ENCODE data around the gene GRIP1.
"Not testable (repeated sequence)": the region's sequence is repeated elsewhere in the genome, so short reads cannot be mapped to it uniquely, and the experiment has no call there.

The GRIP1 gene

GRCh38 chr12:66309606-66310005 is 369.3 kb downstream of the GRIP1 start:
- DNase-seq = no peak

- DNase-seq = no peak
Measured at GRCh38 chr12:66304296-66304900, 374.5 kb downstream of the GRIP1 start.

GRCh38 chr12:66303316-66303804 is 375.5 kb downstream of the GRIP1 start:
- DNase-seq = not testable (repeated sequence)

GRCh38 chr12:66302827-66303169 is 376.1 kb downstream of the GRIP1 start:
- no peak for DNase-seq

- DNase-seq = peak; percentile 89
Measured at GRCh38 chr12:66301944-66302826, 376.7 kb downstream of the GRIP1 start, which contains the start of gene HELB. Gene HELB (plus strand): TSS chr12:66302493. CDS start chr12:66302604, 111 bp downstream.

GRCh38 chr12:66297923-66298322 is 381.0 kb downstream of the GRIP1 start:
- DNase-seq = no peak

Measured in NCI-H1048 (cell line).